ENCODE measurements around the gene CDH13.

Gene CDH13

GRCh38 chr16:82628711-82629110 is 1.9 kb downstream of the CDH13 start:
- DNase-seq = no peak

DNA sequence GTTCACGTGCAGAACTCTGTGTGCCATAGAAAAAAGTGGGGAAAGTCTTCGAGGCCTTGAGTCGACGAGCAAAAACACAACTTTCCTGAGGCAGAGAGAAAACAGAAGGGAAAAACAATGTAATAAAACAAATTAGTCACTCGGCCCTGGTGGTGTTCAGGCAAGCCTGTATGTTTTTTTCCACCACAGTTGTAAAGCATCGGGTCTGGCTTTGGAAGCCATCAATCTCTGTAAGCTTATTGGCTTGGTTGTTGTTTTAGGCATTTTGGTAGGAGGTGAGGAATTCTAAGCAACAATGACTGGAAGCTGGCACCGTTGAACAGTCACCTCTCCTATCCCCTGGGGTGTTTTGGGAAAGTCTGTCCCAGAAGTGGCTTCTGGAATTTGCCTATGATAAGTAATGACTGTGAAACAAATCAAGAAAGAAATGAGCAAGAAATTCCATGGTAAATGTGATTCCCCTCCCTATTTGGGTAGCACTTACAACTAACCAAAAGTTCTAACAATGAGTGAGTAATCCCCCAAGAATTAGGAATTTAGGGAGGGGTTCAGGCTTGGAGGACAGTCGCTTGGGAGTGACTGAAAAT is 2.8 kb downstream of the CDH13 start:
- DNase-seq = no peak

DNA sequence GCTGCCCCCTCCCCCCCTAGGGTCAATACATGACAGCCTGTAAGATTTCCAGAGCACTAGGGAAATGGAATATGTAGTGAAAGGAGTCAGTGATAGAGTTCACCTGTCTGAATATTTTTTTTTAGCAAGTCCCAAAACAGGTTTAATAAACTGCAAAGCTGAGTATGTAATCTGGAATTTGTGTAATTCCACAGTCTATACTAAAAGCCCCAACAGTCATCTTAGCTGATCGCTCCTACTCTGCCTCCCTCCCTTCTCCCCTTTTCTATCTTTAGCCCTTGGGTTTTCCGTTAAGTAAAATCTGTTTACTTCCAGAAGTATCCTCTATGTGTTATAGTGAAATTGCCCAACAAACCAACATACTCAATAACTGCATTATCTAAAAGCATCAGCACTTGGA is 3.5 kb downstream of the CDH13 start:
- no peak for DNase-seq

- DNase-seq = peak; percentile 14
Measured at GRCh38 chr16:82630688-82631087, 3.9 kb downstream of the CDH13 start.

DNA sequence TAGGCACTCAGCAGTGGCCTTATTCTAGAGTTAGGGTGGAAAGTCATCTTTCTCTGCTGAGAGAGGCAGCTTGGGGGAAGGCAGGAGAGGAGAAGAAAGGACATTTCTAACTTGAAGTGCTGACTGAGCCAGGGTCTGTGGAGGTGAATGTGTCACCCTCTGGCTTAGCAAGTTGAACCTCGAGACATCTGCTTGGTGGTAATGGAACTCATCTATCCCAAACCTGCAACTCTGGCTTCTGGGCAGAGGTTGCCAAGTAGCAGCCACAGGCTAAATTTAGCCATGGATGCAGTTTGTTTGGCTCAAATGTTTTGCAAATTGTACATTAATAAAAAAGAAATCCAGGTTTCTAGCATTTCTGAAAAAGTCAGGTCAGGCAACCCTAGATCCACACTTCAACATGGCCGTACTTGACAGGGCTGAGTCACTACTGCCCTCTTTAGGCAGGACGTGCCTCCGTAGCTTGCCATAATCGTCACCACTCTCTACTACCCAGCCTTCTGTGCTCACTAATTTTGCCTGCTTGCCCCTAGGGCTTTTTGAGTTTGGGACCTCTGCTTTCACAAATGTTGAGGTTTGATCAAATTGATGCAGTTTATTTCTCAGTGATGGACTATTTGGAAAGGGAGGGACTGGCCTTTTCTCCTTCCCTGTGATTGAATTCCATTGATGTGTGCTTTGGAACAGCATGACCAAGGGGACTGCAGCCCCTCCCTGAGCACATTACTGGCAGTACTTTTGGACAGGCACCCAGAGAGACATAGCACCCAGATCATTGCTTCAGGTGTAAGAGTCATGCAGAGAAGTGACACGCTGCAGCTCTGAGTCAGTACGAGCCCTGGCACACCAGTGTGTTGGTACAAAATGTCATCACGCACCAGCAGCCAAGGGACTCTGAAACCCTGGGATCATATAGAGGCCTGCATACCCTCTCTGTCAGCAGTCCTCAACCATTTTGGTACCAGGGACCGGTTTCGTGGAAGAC is 5.2 kb downstream of the CDH13 start:
- no peak for DNase-seq

GRCh38 chr16:82633964-82634600 is 7.3 kb downstream of the CDH13 start:
- no peak for DNase-seq

- no peak for DNase-seq
Measured at GRCh38 chr16:82634955-82635610, 8.3 kb downstream of the CDH13 start.

- DNase-seq = no peak
Measured at GRCh38 chr16:82636485-82636884, 9.7 kb downstream of the CDH13 start.

DNA sequence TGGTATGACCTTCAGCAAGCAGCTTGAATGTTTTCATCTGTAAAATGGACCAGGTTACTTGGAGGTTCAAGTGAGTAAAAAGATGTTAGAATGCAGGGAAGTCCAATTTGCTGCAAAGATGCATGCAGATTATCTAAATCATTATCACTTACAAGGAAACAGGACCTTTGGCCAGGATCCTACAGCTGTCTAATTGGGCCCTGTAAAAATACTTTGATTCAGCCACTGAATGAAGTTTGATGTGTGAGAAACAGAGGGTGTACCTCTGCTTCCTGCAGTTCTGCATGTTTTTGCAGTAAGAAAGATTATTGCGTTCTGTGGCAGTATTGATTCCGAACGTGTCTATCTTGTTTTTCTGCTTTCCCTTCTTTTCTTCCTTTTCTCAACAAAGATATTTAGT is 10.2 kb downstream of the CDH13 start:
- no peak for DNase-seq

GRCh38 chr16:82638095-82638798 is 11.5 kb downstream of the CDH13 start:
- DNase-seq = no peak

GRCh38 chr16:82639263-82639662 is 12.5 kb downstream of the CDH13 start:
- DNase-seq = no peak

- peak; percentile 53 for DNase-seq
Measured at GRCh38 chr16:82639666-82640336, 13.0 kb downstream of the CDH13 start.

GRCh38 chr16:82641336-82641984 is 14.7 kb downstream of the CDH13 start:
- peak; percentile 51 for DNase-seq

GRCh38 chr16:82643136-82643535 is 16.4 kb downstream of the CDH13 start:
- no peak for DNase-seq

GRCh38 chr16:82643936-82644630 is 17.3 kb downstream of the CDH13 start:
- no peak for DNase-seq

GRCh38 chr16:82646504-82646903 is 19.7 kb downstream of the CDH13 start:
- DNase-seq = no peak

- DNase-seq = no peak
Measured at GRCh38 chr16:82649766-82650165, 23.0 kb downstream of the CDH13 start.

DNA sequence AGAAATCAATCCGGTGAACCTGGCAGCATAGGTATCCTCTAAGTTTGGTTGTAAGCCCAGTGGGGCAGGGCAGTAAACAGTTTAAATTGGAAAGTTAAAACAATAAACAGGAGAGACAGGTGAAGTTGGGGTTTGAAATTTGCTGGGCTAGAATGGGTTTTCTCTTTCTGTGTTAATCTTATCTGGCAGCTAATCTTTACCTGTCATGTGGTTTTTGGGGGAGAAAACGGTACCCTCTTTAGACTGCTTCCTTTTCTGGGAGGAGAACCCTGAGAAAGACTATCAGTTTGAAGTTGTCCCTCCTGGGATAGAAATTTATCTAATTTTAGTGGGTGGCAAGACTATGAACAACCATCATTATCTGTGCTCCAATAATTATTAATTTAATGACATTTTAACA is 24.0 kb downstream of the CDH13 start:
- peak; percentile 48 for DNase-seq

DNA sequence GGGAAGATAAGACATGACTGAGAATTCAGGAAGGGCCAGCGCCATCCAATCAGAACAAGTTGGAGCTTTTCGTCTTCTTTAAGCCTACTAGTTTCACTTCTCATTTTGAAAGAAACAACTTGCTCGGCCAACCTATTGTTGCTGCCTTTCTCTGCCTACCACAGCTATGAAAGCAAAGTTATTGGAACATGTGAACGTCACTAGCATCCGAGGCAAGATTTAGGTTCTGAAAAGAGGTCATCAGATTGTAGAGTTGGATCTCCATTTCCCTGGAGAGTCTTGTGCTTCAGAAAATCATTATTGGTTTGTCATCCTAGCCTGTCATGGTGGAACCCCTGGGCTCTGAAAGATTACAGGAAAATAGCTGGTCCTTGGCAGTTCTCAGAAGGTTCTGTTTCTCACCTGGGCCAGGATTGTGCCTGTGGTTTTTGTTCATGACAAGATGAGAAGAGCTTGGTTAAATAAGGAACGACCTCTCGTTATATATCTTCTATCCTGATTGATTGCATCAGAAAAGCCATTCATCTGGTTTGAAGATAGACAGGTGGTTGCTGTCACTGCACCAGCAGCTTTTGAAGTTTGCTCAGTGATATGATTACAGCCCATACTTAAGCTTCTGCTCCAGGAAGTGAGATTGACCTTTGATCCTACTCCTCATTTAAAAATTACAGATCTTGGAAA is 25.3 kb downstream of the CDH13 start:
- peak; percentile 51 for DNase-seq

GRCh38 chr16:82652826-82653225 is 26.1 kb downstream of the CDH13 start:
- no peak for DNase-seq
